Activated CD8-positive, alpha-beta memory T cell treated with anti-CD3 and anti-CD28 coated beads for 1 hour (primary cell): Measurements from ENCODE around the gene UBALD2.

Experiments used
- DNase-seq, 2 donors: peaks; one replicate each; pipeline ENCODE4 v3.0.0-alpha.2; 2020; ENCODE audit warnings: low read depth in 1 of 2; ENCODE audit errors: extremely low read depth in 1 of 2

The UBALD2 gene

DNA sequence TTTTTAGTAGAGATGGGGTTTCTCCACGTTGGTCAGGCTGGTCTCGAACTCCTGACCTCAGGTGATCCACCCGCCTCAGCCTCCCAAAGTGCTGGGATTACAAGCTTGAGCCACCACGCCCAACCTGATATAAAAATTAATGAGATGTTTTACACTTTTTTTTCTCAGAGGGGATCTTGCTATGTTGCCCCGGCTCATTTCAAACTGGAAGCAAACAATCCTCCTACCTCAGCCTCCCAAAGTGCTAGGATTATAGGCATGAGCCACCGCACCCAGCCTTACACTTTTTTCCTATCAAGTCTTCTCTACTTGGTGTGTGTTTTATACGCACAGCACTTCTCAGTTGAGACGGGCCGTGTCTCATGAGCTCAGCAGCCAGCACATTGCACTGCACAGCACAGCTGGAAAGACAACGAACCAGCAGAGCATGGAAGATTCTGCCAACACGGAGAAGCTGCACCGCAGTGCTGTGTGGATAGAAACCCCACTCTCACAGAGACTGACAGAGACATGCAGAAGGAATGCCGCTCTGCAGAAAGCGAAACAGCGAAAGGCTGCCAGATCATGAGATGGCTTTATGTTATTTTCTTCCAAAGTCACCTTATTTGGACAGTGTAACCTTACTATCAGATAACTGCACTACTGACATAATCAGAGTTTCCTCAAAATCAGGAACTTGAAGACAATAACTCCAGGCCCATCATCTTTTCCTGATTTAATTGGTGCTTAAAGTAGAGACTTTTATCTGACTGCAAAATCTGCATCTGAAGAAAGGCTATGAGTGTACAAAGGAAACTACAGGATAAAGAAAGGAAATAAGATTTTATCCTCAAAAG lies 49.5 kb downstream of the UBALD2 start:
- no peak for DNase-seq

DNA sequence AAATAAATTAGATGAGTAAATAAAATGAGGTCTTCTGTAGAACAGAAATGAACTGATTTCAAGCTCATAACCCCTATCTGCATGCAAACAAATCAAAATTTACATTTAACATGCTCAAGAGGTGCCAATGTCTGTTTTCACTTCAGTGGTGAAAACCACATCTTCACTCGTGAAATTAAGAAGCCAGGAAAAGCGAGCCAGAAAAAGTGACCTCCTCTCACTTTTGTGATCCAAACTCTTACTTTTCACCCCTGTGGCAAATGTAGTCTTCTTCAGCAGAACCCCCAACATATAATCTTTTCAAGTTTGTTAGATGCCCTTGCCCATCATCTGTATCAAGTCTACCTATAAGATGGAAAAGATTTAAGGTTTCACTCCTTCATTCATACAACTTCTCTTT lies 52.4 kb downstream of the UBALD2 start:
- no peak for DNase-seq

DNA sequence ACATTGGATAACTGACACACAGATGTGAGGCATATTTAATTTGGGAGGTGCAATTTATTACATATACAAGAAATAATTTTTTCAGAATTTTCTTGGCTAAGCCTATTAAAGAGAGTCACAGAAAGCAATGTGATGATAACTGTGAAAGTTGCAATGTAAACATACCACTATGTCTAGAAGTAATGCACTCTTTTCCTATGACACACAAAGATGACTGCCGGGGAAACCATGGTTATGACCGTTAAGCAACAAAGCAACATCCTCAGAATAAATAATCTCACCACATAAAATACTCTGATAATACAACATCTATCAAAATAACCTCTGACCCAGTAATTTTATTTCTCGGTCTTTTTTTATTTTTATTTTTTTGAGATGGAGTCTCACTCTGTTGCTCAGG lies 53.4 kb downstream of the UBALD2 start:
- no peak for DNase-seq
